Liver (tissue), 9 donors: ENCODE data around the gene LIPI. TPM values are rescaled to one million over a fixed set of nuclear protein-coding genes. Genes with fewer than 3 reads are reported as not detected.
"Not testable (repeated sequence)": the region's sequence is repeated elsewhere in the genome, so short reads cannot be mapped to it uniquely, and the experiment has no call there.

Experiments used
- DNase-seq: peaks from one replicate; pipeline ENCODE4 v3.0.0-alpha.2; 2017; ENCODE audit warnings: low spot score
- H3K27ac ChIP-seq, 2 donors: one replicate each; pipeline ENCODE4 v1.7.0; 2013; ENCODE audit warnings: inconsistent platforms in 2 of 2, low read length in 2 of 2, control low read depth in 1 of 2, low read depth in 1 of 2, mild to moderate bottlenecking in 1 of 2
- H3K27me3 ChIP-seq, 4 donors: one replicate each; pipeline versions ENCODE4 v1.6.1 to v1.7.0; 2013; ENCODE audit warnings: low read length in 3 of 4, inconsistent platforms in 1 of 4, mild to moderate bottlenecking in 1 of 4, moderate library complexity in 1 of 4; ENCODE audit not compliant: control insufficient read depth in 4 of 4, insufficient read depth in 4 of 4
- H3K36me3 ChIP-seq, 4 donors: one replicate each; pipeline versions ENCODE4 v1.6.1 to v1.7.0; 2013; ENCODE audit warnings: low read length in 3 of 4, mild to moderate bottlenecking in 3 of 4, low read depth in 1 of 4, moderate library complexity in 1 of 4; ENCODE audit not compliant: control insufficient read depth in 4 of 4, insufficient read depth in 3 of 4
- H3K4me1 ChIP-seq, 4 donors: one replicate each; pipeline versions ENCODE4 v1.6.1 to v1.7.0; 2013; ENCODE audit warnings: low read length in 3 of 4, mild to moderate bottlenecking in 3 of 4, moderate library complexity in 1 of 4; ENCODE audit not compliant: control insufficient read depth in 4 of 4, insufficient read depth in 4 of 4
- H3K4me3 ChIP-seq, 3 donors: one replicate each; pipeline versions ENCODE4 v1.6.1 to v1.7.0; 2013; ENCODE audit warnings: low read length in 3 of 3, control low read depth in 1 of 3, low read depth in 1 of 3, mild to moderate bottlenecking in 1 of 3
- H3K9ac ChIP-seq, 2 donors: one replicate each; pipeline ENCODE4 v1.7.0; 2013; ENCODE audit warnings: low read length in 2 of 2, mild to moderate bottlenecking in 2 of 2, moderate library complexity in 2 of 2, control low read depth in 1 of 2, low read depth in 1 of 2
- H3K9me3 ChIP-seq, 4 donors: one replicate each; pipeline versions ENCODE4 v1.6.1 to v1.7.0; 2013; ENCODE audit warnings: low read length in 3 of 4; ENCODE audit not compliant: control insufficient read depth in 4 of 4
- EGR1 ChIP-seq, 2 donors: IDR thresholded peaks; 2 replicates each; pipeline ENCODE4 v1.6.1; 2016 to 2018; ENCODE audit warnings: antibody characterized with exemption in 2 of 2, low read depth in 2 of 2
- FOXA2 ChIP-seq: IDR thresholded peaks from 2 replicates; pipeline ENCODE4 v1.6.1; 2016; ENCODE audit warnings: antibody characterized with exemption
- GABPA ChIP-seq, 2 donors: IDR thresholded peaks in 1 of 2; conservative IDR thresholded peaks in 1 of 2; 2 replicates each; pipeline ENCODE4 v1.6.1; 2016; ENCODE audit warnings: antibody characterized with exemption in 2 of 2, mild to moderate bottlenecking in 1 of 2, moderate library complexity in 1 of 2
- HNF4A ChIP-seq, 2 donors: conservative IDR thresholded peaks; 2 replicates each; pipeline ENCODE4 v1.6.1; 2016; ENCODE audit warnings: antibody characterized with exemption in 2 of 2, mild to moderate bottlenecking in 2 of 2
- HNF4G ChIP-seq: IDR thresholded peaks from 2 replicates; pipeline ENCODE4 v1.6.1; 2016; ENCODE audit warnings: antibody characterized with exemption
- NR2F2 ChIP-seq: IDR thresholded peaks from 2 replicates; pipeline ENCODE4 v1.6.1; 2016; ENCODE audit warnings: antibody characterized with exemption
- RAD21 ChIP-seq, 2 donors: IDR thresholded peaks; 2 replicates each; pipeline ENCODE4 v1.6.1; 2016; ENCODE audit warnings: antibody characterized with exemption in 2 of 2, mild to moderate bottlenecking in 2 of 2
- RXRA ChIP-seq, 2 donors: IDR thresholded peaks; 2 replicates each; pipeline ENCODE4 v1.6.1; 2017 to 2018; ENCODE audit warnings: antibody characterized with exemption in 2 of 2, mild to moderate bottlenecking in 1 of 2
- SP1 ChIP-seq: IDR thresholded peaks from 2 replicates; pipeline ENCODE4 v1.6.1; 2018; ENCODE audit warnings: antibody characterized with exemption, mild to moderate bottlenecking
- WGBS: extraction: QIAGEN DNeasy Blood & Tissue Kit; methylation state at CpG from one replicate; pipeline ENCODE4 v1.1.7; 2013; 5-methylcytosine and 5-hydroxymethylcytosine counted together
- polyA plus RNA-seq, 2 donors: library from polyadenylated mRNA; stranded (reverse) in 1 of 2; unstranded in 1 of 2; fragments of 200-250 nt in 1 of 2; fragments of >200 nt in 1 of 2; fragmentation: Nextera tagmentation in 1 of 2; extraction: Ambion mirVana in 1 of 2; gene quantifications; one replicate each; pipeline versions ENCODE4 v1.2.1 to v1.2.3, GENCODE V29; 2013 to 2015
- total RNA-seq, 2 donors: library from RNA; depleted of rRNA; stranded (reverse); fragments of >200 nt; gene quantifications; one replicate each; pipeline ENCODE4 v1.2.3, GENCODE V29; 2014
- TF ChIP-seq, protein P1 (sequence below): IDR thresholded peaks from 2 replicates; pipeline ENCODE4 v1.6.1; 2016; ENCODE audit warnings: antibody characterized with exemption
- TF ChIP-seq, protein P2 (sequence below): IDR thresholded peaks from 2 replicates; pipeline ENCODE4 v1.6.1; 2016; ENCODE audit warnings: antibody characterized with exemption
- TF ChIP-seq, protein P3 (sequence below): fragments of 150-350 bp; IDR thresholded peaks from 2 replicates; pipeline ENCODE4 v1.5.1; 2017; ENCODE audit warnings: improper control_type of control experiment, low read depth, low read length; ENCODE audit not compliant: missing input control
- donor health status: healthy.
- donor health status: healthy.
- donor health status: healthy.
- donor health status: healthy.
- donor health status: healthy.

Gene LIPI
- total and polyA plus RNA-seq, 4 donors: not detected

DNA sequence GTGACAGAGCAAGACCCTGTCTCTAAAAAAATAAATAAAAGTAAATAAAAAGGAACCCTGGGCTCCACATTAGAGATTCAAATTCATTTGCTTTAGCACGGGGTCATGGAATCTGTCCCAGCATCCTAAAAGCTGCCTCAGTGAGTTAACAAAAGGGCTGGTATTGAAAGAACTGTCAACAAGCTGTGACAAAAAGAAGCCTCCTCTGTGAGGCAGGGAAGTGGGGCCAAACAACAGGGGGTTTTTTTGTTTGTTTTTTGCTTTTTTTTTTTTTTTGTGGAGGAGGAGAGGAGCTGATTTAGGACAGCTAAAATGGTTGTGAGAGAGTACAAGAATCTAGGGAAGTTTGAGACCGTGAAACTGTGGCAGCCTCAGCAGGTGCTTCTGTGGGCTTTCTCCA lies 115.7 kb downstream of the LIPI start:
- Histone ChIP-seq H3K9ac (no peak overlapping the region), H3K36me3 (no peaks in the 10 kb centered on the region), H3K4me1 (no peaks in the 10 kb centered on the region), H3K27ac (no peak overlapping the region), H3K4me3 (no peak overlapping the region), H3K9me3 (no peaks in the 10 kb centered on the region), H3K27me3 (no peaks in the 10 kb centered on the region)
- 71% methylated on average over 2 of the region's 2 CpGs for WGBS
- DNase-seq: no peak
- TF ChIP-seq RAD21 (IDR thresholded peaks at IDR 0.05): no peak
- TF ChIP-seq GABPA (IDR thresholded peaks at IDR 0.05 in 1 of 2, conservative IDR thresholded peaks at IDR 0.05 in 1 of 2): no peak
- no peak for TF ChIP-seq HNF4A (conservative IDR thresholded peaks at IDR 0.05)
- TF ChIP-seq, protein P1, sequence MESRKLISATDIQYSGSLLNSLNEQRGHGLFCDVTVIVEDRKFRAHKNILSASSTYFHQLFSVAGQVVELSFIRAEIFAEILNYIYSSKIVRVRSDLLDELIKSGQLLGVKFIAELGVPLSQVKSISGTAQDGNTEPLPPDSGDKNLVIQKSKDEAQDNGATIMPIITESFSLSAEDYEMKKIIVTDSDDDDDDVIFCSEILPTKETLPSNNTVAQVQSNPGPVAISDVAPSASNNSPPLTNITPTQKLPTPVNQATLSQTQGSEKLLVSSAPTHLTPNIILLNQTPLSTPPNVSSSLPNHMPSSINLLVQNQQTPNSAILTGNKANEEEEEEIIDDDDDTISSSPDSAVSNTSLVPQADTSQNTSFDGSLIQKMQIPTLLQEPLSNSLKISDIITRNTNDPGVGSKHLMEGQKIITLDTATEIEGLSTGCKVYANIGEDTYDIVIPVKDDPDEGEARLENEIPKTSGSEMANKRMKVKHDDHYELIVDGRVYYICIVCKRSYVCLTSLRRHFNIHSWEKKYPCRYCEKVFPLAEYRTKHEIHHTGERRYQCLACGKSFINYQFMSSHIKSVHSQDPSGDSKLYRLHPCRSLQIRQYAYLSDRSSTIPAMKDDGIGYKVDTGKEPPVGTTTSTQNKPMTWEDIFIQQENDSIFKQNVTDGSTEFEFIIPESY: no peak
- TF ChIP-seq SP1: no peak
- TF ChIP-seq HNF4G: no peak
- no peak for TF ChIP-seq EGR1 (IDR thresholded peaks at IDR 0.05; ENCODE audit: low read depth in 2 of 2)
- no peak for TF ChIP-seq RXRA (IDR thresholded peaks at IDR 0.05)
- TF ChIP-seq FOXA2: no peak
- TF ChIP-seq, protein P2, sequence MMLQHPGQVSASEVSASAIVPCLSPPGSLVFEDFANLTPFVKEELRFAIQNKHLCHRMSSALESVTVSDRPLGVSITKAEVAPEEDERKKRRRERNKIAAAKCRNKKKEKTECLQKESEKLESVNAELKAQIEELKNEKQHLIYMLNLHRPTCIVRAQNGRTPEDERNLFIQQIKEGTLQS: no peak

DNA sequence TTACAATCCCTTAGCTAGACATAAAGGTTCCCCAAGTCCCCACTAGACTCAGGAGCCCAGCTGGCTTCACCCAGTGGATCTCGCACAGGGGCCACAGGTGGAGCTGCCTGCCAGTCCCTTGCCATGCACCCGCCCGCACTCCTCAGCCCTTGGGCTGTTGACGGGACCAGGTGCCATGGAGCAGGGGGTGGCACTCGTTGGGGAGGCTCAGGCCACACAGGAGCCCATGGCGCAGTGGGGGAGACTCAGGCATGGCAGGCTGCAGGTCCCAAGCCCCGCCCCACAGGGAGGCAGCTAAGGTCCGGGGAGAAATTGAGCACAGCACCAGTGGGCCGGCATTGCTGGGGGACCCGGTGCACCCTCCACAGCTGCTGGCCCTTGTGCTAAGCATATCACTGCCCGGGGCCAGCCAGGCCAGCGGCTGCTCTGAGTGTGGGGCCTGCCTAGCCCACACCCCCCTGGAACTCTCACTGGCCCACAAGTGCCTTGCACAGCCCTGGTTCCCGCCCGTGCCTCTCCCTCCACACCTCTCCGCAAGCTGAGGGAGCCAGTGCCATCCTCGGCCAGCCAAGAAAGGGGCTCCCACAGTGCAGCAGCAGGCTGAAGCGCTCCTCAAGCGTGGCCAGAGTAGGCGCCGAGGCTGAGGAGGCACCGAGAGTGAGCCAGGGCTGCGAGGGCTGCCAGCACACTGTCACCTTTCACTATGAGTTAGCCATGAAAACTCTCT lies 117.8 kb downstream of the LIPI start:
- Histone ChIP-seq H3K9ac (no peak overlapping the region), H3K27ac (no peak overlapping the region), H3K9me3 (no peaks in the 10 kb centered on the region), H3K4me3 (no peak overlapping the region), H3K36me3 (no peaks in the 10 kb centered on the region), H3K27me3 (no peaks in the 10 kb centered on the region), H3K4me1 (no peaks in the 10 kb centered on the region)
- WGBS: 82% methylated on average over 22 of the region's 22 CpGs
- TF ChIP-seq HNF4A (conservative IDR thresholded peaks at IDR 0.05) (no peak), GABPA (IDR thresholded peaks at IDR 0.05 in 1 of 2, conservative IDR thresholded peaks at IDR 0.05 in 1 of 2) (no peak), NR2F2 (no peak)
- TF ChIP-seq, protein P3, sequence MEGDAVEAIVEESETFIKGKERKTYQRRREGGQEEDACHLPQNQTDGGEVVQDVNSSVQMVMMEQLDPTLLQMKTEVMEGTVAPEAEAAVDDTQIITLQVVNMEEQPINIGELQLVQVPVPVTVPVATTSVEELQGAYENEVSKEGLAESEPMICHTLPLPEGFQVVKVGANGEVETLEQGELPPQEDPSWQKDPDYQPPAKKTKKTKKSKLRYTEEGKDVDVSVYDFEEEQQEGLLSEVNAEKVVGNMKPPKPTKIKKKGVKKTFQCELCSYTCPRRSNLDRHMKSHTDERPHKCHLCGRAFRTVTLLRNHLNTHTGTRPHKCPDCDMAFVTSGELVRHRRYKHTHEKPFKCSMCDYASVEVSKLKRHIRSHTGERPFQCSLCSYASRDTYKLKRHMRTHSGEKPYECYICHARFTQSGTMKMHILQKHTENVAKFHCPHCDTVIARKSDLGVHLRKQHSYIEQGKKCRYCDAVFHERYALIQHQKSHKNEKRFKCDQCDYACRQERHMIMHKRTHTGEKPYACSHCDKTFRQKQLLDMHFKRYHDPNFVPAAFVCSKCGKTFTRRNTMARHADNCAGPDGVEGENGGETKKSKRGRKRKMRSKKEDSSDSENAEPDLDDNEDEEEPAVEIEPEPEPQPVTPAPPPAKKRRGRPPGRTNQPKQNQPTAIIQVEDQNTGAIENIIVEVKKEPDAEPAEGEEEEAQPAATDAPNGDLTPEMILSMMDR: no peak
- DNase-seq: no peak

DNA sequence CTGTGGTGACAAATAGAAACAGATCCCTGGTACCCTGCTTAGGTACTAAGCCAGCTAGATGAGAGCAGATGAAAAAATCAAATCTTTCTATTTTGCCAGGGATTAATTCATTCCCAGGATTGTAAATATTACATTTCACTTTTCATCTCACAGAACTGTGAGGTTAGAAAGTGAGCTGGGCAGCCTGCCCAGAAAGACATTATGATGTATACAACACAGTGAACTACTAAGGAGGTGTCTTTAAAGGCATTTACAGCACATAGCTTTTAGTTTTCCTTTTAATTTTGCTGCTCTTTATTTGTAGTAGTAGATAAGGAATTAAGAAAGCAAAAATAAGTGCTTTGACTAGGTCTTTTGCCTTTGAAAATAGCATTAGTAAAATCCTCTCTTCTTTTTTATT lies 120.6 kb downstream of the LIPI start:
- H3K27me3 ChIP-seq, H3K27ac ChIP-seq, H3K36me3 ChIP-seq, DNase-seq, H3K4me1 ChIP-seq, H3K4me3 ChIP-seq, H3K9ac ChIP-seq, H3K9me3 ChIP-seq: not testable (repeated sequence)
